GDM1 (cell line): ENCODE measurements around the gene CCNYL1.
A peak's percentile ranks its signal among the peaks of the same experiment; 100 is the strongest.
"Not testable (repeated sequence)": the region's sequence is repeated elsewhere in the genome, so short reads cannot be mapped to it uniquely, and the experiment has no call there.

ENCODE experiments used
- DNase-seq: peaks from one replicate; lab custom pipeline; 2025; lab: John Stamatoyannopoulos, UW

Gene CCNYL1

GRCh38 chr2:207697411-207697810, 14.0 kb upstream of the CCNYL1 start:
- DNase-seq = no peak

GRCh38 chr2:207698301-207698700, 13.1 kb upstream of the CCNYL1 start:
- no peak for DNase-seq

GRCh38 chr2:207704078-207704477, 7.4 kb upstream of the CCNYL1 start:
- no peak for DNase-seq

GRCh38 chr2:207704671-207705070, 6.8 kb upstream of the CCNYL1 start:
- no peak for DNase-seq

GRCh38 chr2:207706936-207707860, 4.2 kb upstream of the CCNYL1 start:
- DNase-seq = no peak

GRCh38 chr2:207711750-207712530, 500 bp downstream of the CCNYL1 start:
- peak; percentile 14 for DNase-seq

- DNase-seq = no peak
These were observed 4.6 kb downstream of the CCNYL1 start for GRCh38 chr2:207716056-207716455.

GRCh38 chr2:207718521-207718920, 7.1 kb downstream of the CCNYL1 start:
- no peak for DNase-seq

- no peak for DNase-seq
These were observed 7.6 kb downstream of the CCNYL1 start for GRCh38 chr2:207719008-207719407.

GRCh38 chr2:207719655-207720054, 8.2 kb downstream of the CCNYL1 start:
- not testable (repeated sequence) for DNase-seq

GRCh38 chr2:207720517-207721187, 9.2 kb downstream of the CCNYL1 start:
- DNase-seq = no peak

- DNase-seq = no peak
These were observed 11.5 kb downstream of the CCNYL1 start for GRCh38 chr2:207722773-207723424.

- not testable (repeated sequence) for DNase-seq
These were observed 12.0 kb downstream of the CCNYL1 start for GRCh38 chr2:207723425-207723787.

- no peak for DNase-seq
These were observed 12.7 kb downstream of the CCNYL1 start for GRCh38 chr2:207724113-207724512.

GRCh38 chr2:207725873-207726578, 14.6 kb downstream of the CCNYL1 start:
- no peak for DNase-seq

GRCh38 chr2:207727261-207727660, 15.8 kb downstream of the CCNYL1 start:
- DNase-seq = no peak

- DNase-seq = no peak
These were observed 18.1 kb downstream of the CCNYL1 start for GRCh38 chr2:207729465-207729998.

- DNase-seq = no peak
These were observed 19.7 kb downstream of the CCNYL1 start for GRCh38 chr2:207731138-207731537.

GRCh38 chr2:207733597-207734240, 22.3 kb downstream of the CCNYL1 start:
- no peak for DNase-seq

GRCh38 chr2:207734264-207734635, 22.8 kb downstream of the CCNYL1 start:
- peak; percentile 57 for DNase-seq
